AML-193 (cell line): ENCODE results near the gene LRCH3.
A peak's percentile ranks its signal among the peaks of the same experiment; 100 is the strongest.

Experiments used
- DNase-seq, 2 experiments: peaks; one replicate each; lab custom pipeline; 2025; lab: John Stamatoyannopoulos, UW

LRCH3 gene

GRCh38 chr3:197833930-197834715, 43.1 kb downstream of the LRCH3 start:
- no peak for DNase-seq

- no peak for DNase-seq
Observed at GRCh38 chr3:197835509-197835908, 44.5 kb downstream of the LRCH3 start.

GRCh38 chr3:197836244-197836643, 45.2 kb downstream of the LRCH3 start:
- DNase-seq: no peak

GRCh38 chr3:197837282-197837681, 46.2 kb downstream of the LRCH3 start:
- DNase-seq: no peak

GRCh38 chr3:197841789-197842188, 50.7 kb downstream of the LRCH3 start:
- no peak for DNase-seq

- no peak for DNase-seq
Observed at GRCh38 chr3:197846491-197846890, 55.4 kb downstream of the LRCH3 start.

GRCh38 chr3:197847866-197848401, 56.9 kb downstream of the LRCH3 start:
- DNase-seq: peak; percentile 9 to 41

- no peak for DNase-seq
Observed at GRCh38 chr3:197854596-197855343, 63.7 kb downstream of the LRCH3 start.

- no peak for DNase-seq
Observed at GRCh38 chr3:197855571-197855970, 64.5 kb downstream of the LRCH3 start.

GRCh38 chr3:197856199-197856816, 65.3 kb downstream of the LRCH3 start:
- DNase-seq: no peak

- DNase-seq: no peak
Observed at GRCh38 chr3:197858133-197858532, 67.1 kb downstream of the LRCH3 start.

- DNase-seq: no peak
Observed at GRCh38 chr3:197858598-197858997, 67.5 kb downstream of the LRCH3 start.

- no peak for DNase-seq
Observed at GRCh38 chr3:197866035-197866434, 75.0 kb downstream of the LRCH3 start.

- DNase-seq: no peak
Observed at GRCh38 chr3:197873329-197873728, 82.3 kb downstream of the LRCH3 start.

- no peak for DNase-seq
Observed at GRCh38 chr3:197874064-197874463, 83.0 kb downstream of the LRCH3 start.

- no peak for DNase-seq
Observed at GRCh38 chr3:197874653-197875052, 83.6 kb downstream of the LRCH3 start.

- no peak for DNase-seq
Observed at GRCh38 chr3:197877902-197878301, 86.8 kb downstream of the LRCH3 start.

- peak; percentile 38 to 40 for DNase-seq
Observed at GRCh38 chr3:197878427-197878826, 87.4 kb downstream of the LRCH3 start.

GRCh38 chr3:197880491-197881269, 89.6 kb downstream of the LRCH3 start:
- no peak for DNase-seq

GRCh38 chr3:197881270-197881969, 90.4 kb downstream of the LRCH3 start:
- no peak for DNase-seq

GRCh38 chr3:197881970-197882338, 90.9 kb downstream of the LRCH3 start:
- DNase-seq: no peak
